HEK293T (cell line): Measurements from ENCODE around the gene RFTN2.

ENCODE experiments used
- CTBP1 ChIP-seq: fragments of 450-650 bp; IDR thresholded peaks from 2 replicates; pipeline ENCODE4 v1.6.1; 2016; ENCODE audit warnings: borderline replicate concordance
- FOXA1 ChIP-seq: fragments of 450-650 bp; IDR thresholded peaks from 2 replicates; pipeline ENCODE4 v1.6.1; 2016; ENCODE audit warnings: mild to moderate bottlenecking
- HDGF ChIP-seq: fragments of 450-650 bp; IDR thresholded peaks from 2 replicates; pipeline ENCODE4 v1.6.1; 2017; ENCODE audit warnings: antibody characterized with exemption, borderline replicate concordance
- SP1 ChIP-seq: fragments of 450-650 bp; IDR thresholded peaks from 2 replicates; pipeline ENCODE4 v1.6.1; 2017
- TARDBP ChIP-seq: fragments of 450-650 bp; IDR thresholded peaks from 2 replicates; pipeline ENCODE4 v1.6.1; 2016

DNA sequence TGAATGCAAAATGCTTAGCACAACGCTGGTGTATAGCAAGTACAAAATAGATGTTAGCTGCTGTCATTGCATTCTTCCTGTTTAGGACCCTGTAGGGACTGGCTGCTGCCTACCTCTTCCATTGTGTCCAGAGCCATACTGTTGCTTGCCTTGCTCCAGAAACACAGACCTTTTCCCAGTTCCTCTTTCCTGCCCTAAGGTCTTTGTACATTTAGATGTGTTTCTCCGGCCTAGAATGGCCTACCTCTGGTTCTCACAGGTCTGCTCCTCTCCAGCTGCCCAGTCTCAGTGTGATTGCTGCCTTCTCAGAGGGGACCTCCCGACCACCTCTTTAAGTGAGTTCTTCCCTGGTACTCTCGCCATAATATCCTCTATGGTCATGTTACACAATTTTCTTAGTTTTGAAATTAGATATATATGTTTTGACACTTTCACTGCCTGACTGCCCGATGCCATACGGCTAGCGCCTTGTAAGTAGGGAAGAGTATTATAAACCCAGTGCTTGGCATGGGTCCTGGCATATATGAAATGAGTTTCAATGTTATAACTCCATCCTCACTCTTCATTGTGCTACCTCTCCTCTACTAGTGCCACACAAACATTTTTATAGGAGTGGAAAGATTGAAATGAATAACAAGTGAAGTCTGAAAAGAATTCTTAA is 48.3 kb downstream of the RFTN2 start:
- no peak for TF ChIP-seq HDGF
- TF ChIP-seq FOXA1, result no peak
- TF ChIP-seq CTBP1, result no peak
- TF ChIP-seq SP1, result no peak
- TF ChIP-seq TARDBP, result no peak
